ENCODE results near the gene DCHS2. TPM values are rescaled to one million over a fixed set of nuclear protein-coding genes. Genes with fewer than 3 reads are reported as not detected.

The DCHS2 gene
- polyA plus RNA-seq, 3 donors: not detected

DNA sequence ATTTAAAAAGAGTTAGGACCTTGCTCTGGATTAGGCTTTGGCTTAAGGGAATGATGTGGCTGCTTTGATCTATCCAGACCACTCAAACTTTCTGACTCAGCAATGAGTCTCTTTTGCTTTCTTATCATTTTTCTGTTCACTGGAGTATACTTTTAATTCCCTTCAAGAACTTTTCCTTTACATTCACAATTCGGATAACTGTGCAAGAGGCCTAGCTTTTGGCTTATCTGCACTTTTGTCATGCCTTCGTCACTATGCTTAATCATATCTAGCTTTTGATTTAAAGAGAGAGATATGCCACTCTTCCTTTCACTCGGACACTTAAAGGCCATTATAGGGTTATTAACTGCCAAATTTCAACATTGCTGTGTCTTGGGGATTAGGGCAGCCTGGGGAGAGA, 147.9 kb downstream of the DCHS2 start:
- H3K4me3 Mint-ChIP-seq: no peak overlapping the region
- H3K4me1 Mint-ChIP-seq: no peaks in the 10 kb centered on the region
- no peaks in the 10 kb centered on the region for H4K20me1 ChIP-seq (ENCODE audit: insufficient read depth, low read length)
- H2AFZ ChIP-seq (ENCODE audit: insufficient read depth, low read depth, low read length, poor library complexity, severe bottlenecking): no peak overlapping the region
- no peak for DNase-seq
- intact Hi-C loops (cut with micrococcal nuclease): no loop called here
- H3K36me3 ChIP-seq (replicated peaks in 1 of 2; ENCODE audit: control insufficient read depth in 1 of 2, insufficient read depth in 2 of 2, low read length in 2 of 2): no peaks in the 10 kb centered on the region
- no peaks in the 10 kb centered on the region for H3K36me3 Mint-ChIP-seq
- TF ChIP-seq, protein P1, sequence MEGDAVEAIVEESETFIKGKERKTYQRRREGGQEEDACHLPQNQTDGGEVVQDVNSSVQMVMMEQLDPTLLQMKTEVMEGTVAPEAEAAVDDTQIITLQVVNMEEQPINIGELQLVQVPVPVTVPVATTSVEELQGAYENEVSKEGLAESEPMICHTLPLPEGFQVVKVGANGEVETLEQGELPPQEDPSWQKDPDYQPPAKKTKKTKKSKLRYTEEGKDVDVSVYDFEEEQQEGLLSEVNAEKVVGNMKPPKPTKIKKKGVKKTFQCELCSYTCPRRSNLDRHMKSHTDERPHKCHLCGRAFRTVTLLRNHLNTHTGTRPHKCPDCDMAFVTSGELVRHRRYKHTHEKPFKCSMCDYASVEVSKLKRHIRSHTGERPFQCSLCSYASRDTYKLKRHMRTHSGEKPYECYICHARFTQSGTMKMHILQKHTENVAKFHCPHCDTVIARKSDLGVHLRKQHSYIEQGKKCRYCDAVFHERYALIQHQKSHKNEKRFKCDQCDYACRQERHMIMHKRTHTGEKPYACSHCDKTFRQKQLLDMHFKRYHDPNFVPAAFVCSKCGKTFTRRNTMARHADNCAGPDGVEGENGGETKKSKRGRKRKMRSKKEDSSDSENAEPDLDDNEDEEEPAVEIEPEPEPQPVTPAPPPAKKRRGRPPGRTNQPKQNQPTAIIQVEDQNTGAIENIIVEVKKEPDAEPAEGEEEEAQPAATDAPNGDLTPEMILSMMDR (IDR thresholded peaks at IDR 0.05): no peak
- no peak overlapping the region for H3K27ac Mint-ChIP-seq
- WGBS (ENCODE audit: insufficient coverage): no CpG with 5 or more reads among the region's 3 CpGs
- peaks cover 0 to 1% (median 0%) of the 10 kb centered on the region in 7 donors for H3K9me3 Mint-ChIP-seq
- H3K4me3 ChIP-seq (replicated peaks in 1 of 3; ENCODE audit: low read depth in 2 of 3, low read length in 3 of 3): no peak overlapping the region
- no peaks in the 10 kb centered on the region for H3K9me3 ChIP-seq (replicated peaks in 1 of 2; ENCODE audit: control insufficient read depth in 1 of 2, insufficient read depth in 1 of 2, low read length in 2 of 2)
- no peaks in the 10 kb centered on the region for H3K79me2 ChIP-seq (ENCODE audit: insufficient read depth, low read length)
- H3K4me2 ChIP-seq (replicated peaks; ENCODE audit: extremely low read depth, low read length, poor library complexity, severe bottlenecking): no peak overlapping the region
- no peak overlapping the region for H3K27ac ChIP-seq (ENCODE audit: low read depth in 1 of 2, low read length in 2 of 2)
- no peaks in the 10 kb centered on the region for H3K27me3 ChIP-seq (ENCODE audit: control insufficient read depth in 2 of 2, insufficient read depth in 2 of 2, low read length in 2 of 2)
- no peaks in the 10 kb centered on the region for H3K4me1 ChIP-seq (ENCODE audit: control insufficient read depth in 1 of 2, insufficient read depth in 2 of 2, low read length in 2 of 2)
- H3K9ac ChIP-seq (ENCODE audit: insufficient read depth, low read length, poor library complexity, severe bottlenecking): no peak overlapping the region
- peaks cover 0 to 3% (median 2%) of the 10 kb centered on the region in 3 donors for H3K27me3 Mint-ChIP-seq (ENCODE audit: low read depth in 3 of 3)

DNA sequence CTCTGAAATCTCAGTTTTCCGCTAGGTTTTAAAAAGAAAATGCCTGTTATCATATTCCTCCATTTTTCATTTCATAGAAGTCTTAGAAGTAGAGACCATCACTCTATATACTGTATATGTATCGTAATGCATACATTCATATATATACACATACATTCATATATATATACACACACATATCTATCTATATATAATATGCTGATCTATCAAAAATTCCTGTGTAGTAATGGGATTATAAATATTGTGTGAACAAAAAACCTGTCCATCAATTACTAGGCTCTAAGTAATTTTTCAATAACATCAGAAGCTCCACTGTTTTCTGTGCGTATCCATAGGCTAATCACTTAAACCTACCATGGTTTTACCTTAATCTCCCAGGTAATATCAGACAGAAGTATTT, 150.2 kb downstream of the DCHS2 start:
- Histone ChIP-seq H3K4me1 (ENCODE audit: control insufficient read depth in 1 of 2, insufficient read depth in 2 of 2, low read length in 2 of 2) (no peaks in the 10 kb centered on the region), H3K36me3 (replicated peaks in 1 of 2; ENCODE audit: control insufficient read depth in 1 of 2, insufficient read depth in 2 of 2, low read length in 2 of 2) (no peaks in the 10 kb centered on the region), H3K4me2 (replicated peaks; ENCODE audit: extremely low read depth, low read length, poor library complexity, severe bottlenecking) (no peak overlapping the region), H3K9me3 (replicated peaks in 1 of 2; ENCODE audit: control insufficient read depth in 1 of 2, insufficient read depth in 1 of 2, low read length in 2 of 2) (no peaks in the 10 kb centered on the region), H3K27ac (ENCODE audit: low read depth in 1 of 2, low read length in 2 of 2) (no peak overlapping the region), H3K9ac (ENCODE audit: insufficient read depth, low read length, poor library complexity, severe bottlenecking) (no peak overlapping the region), H3K27me3 (ENCODE audit: control insufficient read depth in 2 of 2, insufficient read depth in 2 of 2, low read length in 2 of 2) (no peaks in the 10 kb centered on the region), H3K4me3 (replicated peaks in 1 of 3; ENCODE audit: low read depth in 2 of 3, low read length in 3 of 3) (no peak overlapping the region), H2AFZ (ENCODE audit: insufficient read depth, low read depth, low read length, poor library complexity, severe bottlenecking) (no peak overlapping the region), H4K20me1 (ENCODE audit: insufficient read depth, low read length) (no peaks in the 10 kb centered on the region), H3K79me2 (ENCODE audit: insufficient read depth, low read length) (no peaks in the 10 kb centered on the region)
- H3K9me3 Mint-ChIP-seq: peaks cover 0 to 1% (median 0%) of the 10 kb centered on the region in 7 donors
- no peak for DNase-seq
- no peaks in the 10 kb centered on the region for H3K36me3 Mint-ChIP-seq
- no peak overlapping the region for H3K4me3 Mint-ChIP-seq
- WGBS (ENCODE audit: insufficient coverage): no CpG with 5 or more reads among the region's 3 CpGs
- TF ChIP-seq, protein P1 (IDR thresholded peaks at IDR 0.05): no peak
- H3K27ac Mint-ChIP-seq: no peak overlapping the region
- intact Hi-C loops (cut with micrococcal nuclease): no loop called here
- H3K4me1 Mint-ChIP-seq: no peaks in the 10 kb centered on the region
- peaks cover 0 to 5% (median 4%) of the 10 kb centered on the region in 3 donors for H3K27me3 Mint-ChIP-seq (ENCODE audit: low read depth in 3 of 3)

Data from CD14-positive monocyte (primary cell).